KOPT-K1 (cell line): ENCODE results near the gene TTLL3.

ENCODE experiments used
- H3K27ac ChIP-seq: fragments of 200-600 bp; sonication (generic); 2 replicates; pipeline ENCODE4 v1.5.1; 2016; ENCODE audit warnings: antibody characterized with exemption, mild to moderate bottlenecking, low read depth, low read length; ENCODE audit not compliant: poor library complexity, severe bottlenecking
- H3K36me3 ChIP-seq: fragments of 200-600 bp; sonication (generic); 2 replicates; pipeline ENCODE4 v1.5.1; 2017; ENCODE audit warnings: antibody characterized with exemption, mild to moderate bottlenecking, low read length, moderate library complexity; ENCODE audit not compliant: insufficient read depth
- H3K9me3 ChIP-seq: fragments of 200-600 bp; sonication (generic); 2 replicates; pipeline ENCODE4 v1.5.1; 2017; ENCODE audit warnings: antibody characterized with exemption, low read length, mild to moderate bottlenecking; ENCODE audit not compliant: insufficient read depth, poor library complexity, severe bottlenecking

The TTLL3 gene

GRCh38 chr3:9878700-9879099 lies 68.6 kb downstream of the TTLL3 start:
- Histone ChIP-seq H3K9me3 (no peaks in the 10 kb centered on the region), H3K27ac (no peak overlapping the region), H3K36me3 (no peaks in the 10 kb centered on the region)

DNA sequence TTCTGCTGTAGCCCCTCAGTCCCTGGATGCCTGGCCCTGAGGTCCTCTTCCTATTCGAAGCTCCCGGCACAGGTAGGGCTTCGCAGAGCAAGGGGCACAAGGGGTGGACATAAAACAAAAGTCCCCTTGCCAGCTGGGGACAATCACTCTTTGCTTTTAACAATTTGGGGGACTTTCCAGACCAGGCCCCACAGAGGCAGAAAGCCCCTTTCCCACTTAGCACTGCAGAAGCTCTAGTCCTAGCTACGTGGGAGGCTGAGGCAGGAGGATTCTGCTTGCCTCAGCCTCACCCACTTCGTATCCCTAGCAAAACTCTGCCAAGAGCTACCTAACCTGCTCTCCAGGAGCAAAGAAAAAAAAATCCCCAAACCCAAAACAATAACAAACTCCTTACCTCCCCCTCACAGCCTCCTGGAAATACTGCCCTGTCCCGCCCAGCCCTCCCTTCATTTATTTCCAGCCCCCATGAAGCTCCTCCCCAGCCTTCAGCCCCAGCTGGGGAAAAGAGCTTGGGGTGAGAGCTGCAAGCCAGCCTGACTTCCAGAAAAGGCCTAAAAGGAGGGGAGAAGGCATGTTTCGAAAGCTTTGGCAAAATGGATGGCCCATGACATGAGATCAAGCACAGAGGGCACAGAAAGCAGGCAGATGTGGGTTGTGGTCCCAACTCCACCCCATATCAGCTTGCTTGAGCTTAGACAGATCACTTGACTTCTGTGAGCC lies 69.9 kb downstream of the TTLL3 start, which contains the start of gene CIDEC:
Gene CIDEC, minus strand, starts transcription at position 424 of the 720 bp plus-strand sequence. CDS start 1,767 bp downstream, outside the sequence.
- Histone ChIP-seq H3K36me3 (no peaks in the 10 kb centered on the region), H3K27ac (no peak within 1 kb of the TSS), H3K9me3 (no peaks in the 10 kb centered on the region)

- H3K36me3 ChIP-seq = no peaks in the 10 kb centered on the region
- H3K9me3 ChIP-seq = no peaks in the 10 kb centered on the region
- no peak overlapping the region for H3K27ac ChIP-seq
Observed at GRCh38 chr3:9881441-9881840, 71.4 kb downstream of the TTLL3 start.

- H3K36me3 ChIP-seq = no peaks in the 10 kb centered on the region
- no peaks in the 10 kb centered on the region for H3K9me3 ChIP-seq
- no peak overlapping the region for H3K27ac ChIP-seq
Observed at GRCh38 chr3:9883706-9884554, 73.9 kb downstream of the TTLL3 start.

GRCh38 chr3:9884555-9885165 lies 74.6 kb downstream of the TTLL3 start:
- H3K36me3 ChIP-seq = no peaks in the 10 kb centered on the region
- H3K27ac ChIP-seq = no peak overlapping the region

More at GRCh38 chr3:9884555-9885165, 74.6 kb downstream of the TTLL3 start:
- H3K9me3 ChIP-seq = no peaks in the 10 kb centered on the region
